ENCODE data around the gene CYP4F12.

DNA sequence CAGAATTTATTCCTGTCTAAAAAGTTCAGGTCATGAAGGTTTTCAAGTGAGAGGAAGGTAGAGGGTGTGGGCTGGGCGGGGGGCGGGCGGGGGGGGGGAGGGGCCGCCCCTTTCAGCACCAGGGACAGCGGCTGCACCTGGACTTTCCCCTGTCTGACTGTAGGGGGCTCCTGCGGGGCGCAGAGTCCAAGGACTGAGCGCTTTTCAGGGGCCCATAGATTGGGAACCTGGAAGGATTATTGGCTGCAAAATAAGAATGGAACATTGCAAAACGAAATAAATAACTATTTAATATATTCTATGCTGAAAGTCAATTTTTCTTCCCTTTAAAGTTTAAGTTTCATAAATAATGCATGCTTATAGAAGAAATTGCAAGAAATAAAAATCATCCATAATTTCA, 41.1 kb upstream of the CYP4F12 start:
- TF ChIP-seq, protein P1, sequence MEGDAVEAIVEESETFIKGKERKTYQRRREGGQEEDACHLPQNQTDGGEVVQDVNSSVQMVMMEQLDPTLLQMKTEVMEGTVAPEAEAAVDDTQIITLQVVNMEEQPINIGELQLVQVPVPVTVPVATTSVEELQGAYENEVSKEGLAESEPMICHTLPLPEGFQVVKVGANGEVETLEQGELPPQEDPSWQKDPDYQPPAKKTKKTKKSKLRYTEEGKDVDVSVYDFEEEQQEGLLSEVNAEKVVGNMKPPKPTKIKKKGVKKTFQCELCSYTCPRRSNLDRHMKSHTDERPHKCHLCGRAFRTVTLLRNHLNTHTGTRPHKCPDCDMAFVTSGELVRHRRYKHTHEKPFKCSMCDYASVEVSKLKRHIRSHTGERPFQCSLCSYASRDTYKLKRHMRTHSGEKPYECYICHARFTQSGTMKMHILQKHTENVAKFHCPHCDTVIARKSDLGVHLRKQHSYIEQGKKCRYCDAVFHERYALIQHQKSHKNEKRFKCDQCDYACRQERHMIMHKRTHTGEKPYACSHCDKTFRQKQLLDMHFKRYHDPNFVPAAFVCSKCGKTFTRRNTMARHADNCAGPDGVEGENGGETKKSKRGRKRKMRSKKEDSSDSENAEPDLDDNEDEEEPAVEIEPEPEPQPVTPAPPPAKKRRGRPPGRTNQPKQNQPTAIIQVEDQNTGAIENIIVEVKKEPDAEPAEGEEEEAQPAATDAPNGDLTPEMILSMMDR (IDR thresholded peaks at IDR 0.05), result peak; percentile 36
- TF ChIP-seq EZH2 (IDR thresholded peaks at IDR 0.05; ENCODE audit: borderline replicate concordance, insufficient read depth, low read depth, low read length, poor library complexity, severe bottlenecking), result no peak
